H1 (cell line): ENCODE results near the gene SLC25A26. TPM values are rescaled to one million over a fixed set of nuclear protein-coding genes. Genes with fewer than 3 reads are reported as not detected.

Experiments used
- BCL11A ChIP-seq, 2 experiments: IDR thresholded peaks; one replicate each; pipeline ENCODE4 v1.6.1; 2011; ENCODE audit warnings: low read depth in 2 of 2, low read length in 2 of 2, mild to moderate bottlenecking in 2 of 2
- E2F6 ChIP-seq: IDR thresholded peaks from 2 replicates; pipeline ENCODE4 v1.6.1; 2012; ENCODE audit warnings: inconsistent platforms
- KDM4A ChIP-seq: IDR thresholded peaks from one replicate; pipeline ENCODE4 v1.7.1; 2012; ENCODE audit warnings: low read depth, mild to moderate bottlenecking, moderate library complexity, low read length, inconsistent platforms; ENCODE audit not compliant: severe bottlenecking
- RNF2 ChIP-seq: fragments of 200-900, 300-1000 bp; sonication (generic); IDR thresholded peaks from 2 replicates; pipeline ENCODE4 v1.7.1; 2016; ENCODE audit warnings: borderline replicate concordance, low read depth, mild to moderate bottlenecking, antibody characterized with exemption, low read length; ENCODE audit not compliant: poor library complexity, severe bottlenecking; ENCODE audit errors: missing control alignments
- ZNF274 ChIP-seq: IDR thresholded peaks from 2 replicates; pipeline ENCODE4 v1.7.0; 2012; ENCODE audit warnings: low read length, borderline replicate concordance; ENCODE audit errors: extremely low read depth
- polyA plus RNA-seq, 7 experiments: library from polyadenylated mRNA; depleted of rRNA in 3 of 7; stranded (reverse) in 5 of 7; unstranded in 2 of 7; fragments of >200 nt in 5 of 7; fragments of 200-250 nt in 2 of 7; gene quantifications; 1 replicate in 5 of 7; 2 replicates in 1 of 7; 4 replicates in 1 of 7; pipeline versions ENCODE4 v1.2.1 to v1.2.3, GENCODE V29; 2011 to 2013; ENCODE audit warnings: missing spikeins in 2 of 7, mixed read lengths in 2 of 7
- total RNA-seq: library from RNA; stranded (reverse); fragmentation: NEBNext Ultra II Directional; extraction: Animal tissue kit (Norgen Biotek cat#: 25700); gene quantifications from 2 replicates; pipeline ENCODE4 v1.2.1, GENCODE V29; 2021

Gene SLC25A26
- total and polyA plus RNA-seq, 2 of the 8 experiments (the other 6 are each of a cell fraction or from before 2014, with no cell fraction given), result 30.0 to 37.0 TPM

- TF ChIP-seq E2F6 (no peak), KDM4A (no peak), BCL11A (IDR thresholded peaks at IDR 0.05; ENCODE audit: low read depth in 2 of 2, low read length in 2 of 2) (no peak), ZNF274 (no peak), RNF2 (no peak)
- TF ChIP-seq, all 59 proteins: peak for 0
Observed at GRCh38 chr3:66426135-66426534, 205.3 kb downstream of the SLC25A26 start (continued).
